Colonic mucosa (tissue), 4 donors: ENCODE results near the gene ICA1L. TPM values are rescaled to one million over a fixed set of nuclear protein-coding genes. Genes with fewer than 3 reads are reported as not detected.
"Not testable (repeated sequence)": the region's sequence is repeated elsewhere in the genome, so short reads cannot be mapped to it uniquely, and the experiment has no call there.

Experiments used
- DNase-seq: peaks from one replicate; pipeline ENCODE4 v3.0.0-alpha.2; 2020
- H3K27ac ChIP-seq: fragments of 200-600 bp; one replicate; pipeline ENCODE4 v1.8.0; 2021
- H3K27me3 ChIP-seq: fragments of 200-600 bp; one replicate; pipeline ENCODE4 v1.8.0; 2021
- H3K36me3 ChIP-seq: fragments of 200-600 bp; one replicate; pipeline ENCODE4 v1.8.0; 2021
- H3K4me1 ChIP-seq: fragments of 200-600 bp; one replicate; pipeline ENCODE4 v1.8.0; 2021; ENCODE audit warnings: mild to moderate bottlenecking
- H3K4me3 ChIP-seq: fragments of 200-600 bp; one replicate; pipeline ENCODE4 v1.8.0; 2021
- H3K9ac ChIP-seq, 2 donors: one replicate each; pipeline ENCODE4 v1.7.0; 2013; ENCODE audit warnings: control low read depth in 2 of 2, low read depth in 2 of 2, low read length in 2 of 2
- H3K9me3 ChIP-seq: fragments of 200-600 bp; one replicate; pipeline ENCODE4 v1.8.0; 2021
- intact Hi-C: fragments of 100-400 bp; cut with DNase I; formaldehyde crosslinking; loops from one replicate; pipeline ENCODE4 v1.14.1; 2022
- total RNA-seq, 2 donors: library from RNA; stranded (reverse); fragmentation: NEBNext Ultra II Directional in 1 of 2; extraction: Animal tissue kit (Norgen Biotek cat#: 25700) in 1 of 2; gene quantifications; one replicate each; pipeline ENCODE4 v1.2.1, GENCODE V29; 2021
- TF ChIP-seq, protein P1 (sequence below): fragments of 200-600 bp; IDR thresholded peaks from one replicate; pipeline ENCODE4 v1.8.0; 2022; ENCODE audit warnings: antibody characterized with exemption, mild to moderate bottlenecking
- donor health status: healthy.
- donor health status: DM: no; HTN: no; CAD: no.
- donor health status: DM: no; HTN: no; CAD: no.

Gene ICA1L
- total RNA-seq, 2 donors from 2014 or later = 0.54 to 1.8 TPM

- Histone ChIP-seq H3K27me3 (no peaks in the 10 kb centered on the region), H3K36me3 (no peaks in the 10 kb centered on the region), H3K9ac (no peak overlapping the region), H3K4me1 (no peaks in the 10 kb centered on the region), H3K4me3 (no peak overlapping the region), H3K9me3 (no peaks in the 10 kb centered on the region), H3K27ac (no peak overlapping the region)
- intact Hi-C loops = no loop called here
- TF ChIP-seq, protein P1, sequence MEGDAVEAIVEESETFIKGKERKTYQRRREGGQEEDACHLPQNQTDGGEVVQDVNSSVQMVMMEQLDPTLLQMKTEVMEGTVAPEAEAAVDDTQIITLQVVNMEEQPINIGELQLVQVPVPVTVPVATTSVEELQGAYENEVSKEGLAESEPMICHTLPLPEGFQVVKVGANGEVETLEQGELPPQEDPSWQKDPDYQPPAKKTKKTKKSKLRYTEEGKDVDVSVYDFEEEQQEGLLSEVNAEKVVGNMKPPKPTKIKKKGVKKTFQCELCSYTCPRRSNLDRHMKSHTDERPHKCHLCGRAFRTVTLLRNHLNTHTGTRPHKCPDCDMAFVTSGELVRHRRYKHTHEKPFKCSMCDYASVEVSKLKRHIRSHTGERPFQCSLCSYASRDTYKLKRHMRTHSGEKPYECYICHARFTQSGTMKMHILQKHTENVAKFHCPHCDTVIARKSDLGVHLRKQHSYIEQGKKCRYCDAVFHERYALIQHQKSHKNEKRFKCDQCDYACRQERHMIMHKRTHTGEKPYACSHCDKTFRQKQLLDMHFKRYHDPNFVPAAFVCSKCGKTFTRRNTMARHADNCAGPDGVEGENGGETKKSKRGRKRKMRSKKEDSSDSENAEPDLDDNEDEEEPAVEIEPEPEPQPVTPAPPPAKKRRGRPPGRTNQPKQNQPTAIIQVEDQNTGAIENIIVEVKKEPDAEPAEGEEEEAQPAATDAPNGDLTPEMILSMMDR = no peak
- no peak for DNase-seq
Observed at GRCh38 chr2:202813387-202813786, 58.2 kb downstream of the ICA1L start.

DNA sequence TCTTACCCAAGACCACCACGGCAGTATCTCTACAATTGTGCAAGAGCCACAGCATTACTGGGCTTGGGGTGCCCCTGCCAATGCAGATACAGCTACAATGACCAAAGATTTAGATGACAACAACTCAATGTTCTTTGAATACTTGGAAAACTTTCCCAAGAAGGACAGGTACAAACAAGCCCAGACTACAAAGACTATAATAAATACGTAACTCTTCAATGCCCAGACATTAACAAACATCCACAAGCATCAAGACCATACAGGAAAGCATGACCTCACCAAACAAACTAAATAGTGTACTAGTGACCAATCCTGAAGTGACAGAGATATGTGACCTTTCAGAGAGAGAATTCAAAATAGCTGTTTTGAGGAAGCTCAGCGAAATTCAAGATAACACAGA, 62.8 kb downstream of the ICA1L start:
- intact Hi-C loops = no loop called here
- Histone ChIP-seq H3K4me3 (no peak overlapping the region), H3K27ac (no peak overlapping the region), H3K36me3 (no peaks in the 10 kb centered on the region), H3K9me3 (no peaks in the 10 kb centered on the region), H3K27me3 (no peaks in the 10 kb centered on the region), H3K4me1 (no peaks in the 10 kb centered on the region), H3K9ac (no peak overlapping the region)
- no peak for DNase-seq
- TF ChIP-seq, protein P1 = no peak

DNA sequence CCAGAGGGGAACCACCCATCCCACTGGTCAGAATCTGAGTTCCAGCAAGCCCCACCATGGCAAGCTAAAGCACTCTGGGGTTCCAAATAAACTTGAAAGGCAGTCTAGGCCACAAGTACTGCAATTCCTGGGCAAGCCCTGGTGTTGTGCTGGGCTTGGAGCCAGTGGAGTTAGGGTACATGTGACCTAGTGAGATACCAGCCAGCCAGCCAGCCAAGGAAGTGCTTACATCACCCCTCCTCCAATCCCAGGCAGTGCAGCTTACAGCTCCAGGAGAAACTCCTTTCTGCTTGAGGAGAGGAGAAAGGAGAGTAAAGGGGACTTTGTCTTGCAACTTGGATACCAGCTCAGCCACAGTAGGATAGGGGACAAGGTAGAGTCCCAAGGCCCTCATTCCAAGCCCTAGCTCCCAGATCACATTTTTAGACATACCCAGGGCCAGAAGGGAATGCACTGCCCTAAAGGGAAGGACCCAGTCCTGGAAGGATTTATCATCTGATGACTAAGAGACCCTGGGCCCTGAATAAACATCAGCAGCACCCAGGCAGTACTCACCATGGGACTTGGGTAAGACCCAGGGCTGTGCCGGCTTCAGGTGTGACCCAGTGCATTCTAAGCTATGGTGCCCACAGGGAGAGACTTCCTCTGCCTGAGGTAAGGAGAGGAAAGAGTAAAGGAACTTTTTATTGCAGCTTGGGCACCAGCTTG, 64.0 kb downstream of the ICA1L start:
- H3K27ac ChIP-seq, H3K4me3 ChIP-seq, H3K4me1 ChIP-seq, H3K9me3 ChIP-seq, H3K9ac ChIP-seq, H3K27me3 ChIP-seq, H3K36me3 ChIP-seq, intact Hi-C loops: not testable (repeated sequence)
- DNase-seq = peak; percentile 32

DNA sequence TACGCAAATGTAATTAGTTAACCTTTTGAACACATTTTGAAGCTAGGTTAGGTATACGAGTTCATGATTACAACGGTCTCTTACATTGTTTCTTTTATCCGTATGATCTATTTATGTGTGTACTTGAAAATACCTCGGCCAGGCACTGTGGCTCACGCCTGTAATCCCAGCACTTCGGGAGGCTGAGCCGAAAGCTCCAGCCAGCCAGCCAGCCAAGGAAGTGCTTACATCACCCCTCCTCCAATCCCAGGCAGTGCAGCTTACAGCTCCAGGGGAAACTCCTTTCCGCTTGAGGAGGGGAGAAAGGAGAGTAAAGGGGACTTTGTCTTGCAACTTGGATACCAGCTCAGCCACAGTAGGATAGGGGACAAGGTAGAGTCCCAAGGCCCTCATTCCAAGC, 65.7 kb downstream of the ICA1L start:
- H3K9me3 ChIP-seq, H3K27me3 ChIP-seq, intact Hi-C loops, H3K4me1 ChIP-seq, H3K36me3 ChIP-seq, H3K4me3 ChIP-seq, DNase-seq, H3K9ac ChIP-seq, H3K27ac ChIP-seq: not testable (repeated sequence)

DNA sequence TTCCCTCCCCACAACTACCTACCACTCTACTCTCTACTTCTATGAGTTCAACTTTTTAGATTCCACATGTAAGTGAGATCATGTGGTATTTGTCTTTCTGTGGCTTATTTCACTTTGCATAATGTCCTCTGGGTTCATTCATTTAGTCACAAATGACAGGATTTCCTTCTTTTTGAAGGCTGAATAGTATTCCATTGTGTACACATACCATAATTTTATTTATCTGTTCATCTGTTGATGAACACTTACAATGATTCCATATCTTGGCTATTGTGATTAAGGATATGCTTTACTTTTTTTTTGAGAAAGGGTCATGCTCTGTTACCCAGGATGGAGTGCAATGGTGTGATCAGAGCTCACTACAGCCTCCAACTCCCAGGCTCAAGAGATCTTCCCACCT, 73.6 kb downstream of the ICA1L start:
- Histone ChIP-seq H3K9me3 (no peaks in the 10 kb centered on the region), H3K27ac (no peak overlapping the region), H3K4me3 (no peak overlapping the region), H3K9ac (no peak overlapping the region), H3K27me3 (no peaks in the 10 kb centered on the region), H3K36me3 (no peaks in the 10 kb centered on the region), H3K4me1 (no peaks in the 10 kb centered on the region)
- TF ChIP-seq, protein P1 = no peak
- DNase-seq = no peak
- intact Hi-C loops = no loop called here

DNA sequence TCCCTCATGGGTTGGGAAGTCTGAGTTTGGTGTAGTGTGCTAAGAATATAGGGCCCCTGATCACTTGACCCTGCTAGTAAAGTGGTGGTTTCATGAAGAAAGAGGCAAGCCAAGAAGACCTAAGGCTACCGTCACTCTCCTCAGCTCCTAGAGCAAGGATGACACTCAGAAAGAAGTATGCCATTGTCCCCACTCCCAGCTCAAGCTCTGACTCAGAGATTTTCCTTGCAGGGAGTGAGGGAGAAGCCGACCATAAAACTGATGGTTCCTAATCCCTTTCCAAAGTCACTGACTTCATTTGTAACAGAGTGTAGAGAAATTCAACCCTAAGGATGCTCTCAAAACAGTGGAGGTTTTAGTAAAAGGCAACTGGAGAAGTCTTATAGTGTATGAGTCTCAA, 80.9 kb downstream of the ICA1L start:
- H3K4me3 ChIP-seq = no peak overlapping the region
- TF ChIP-seq, protein P1 = no peak
- no peaks in the 10 kb centered on the region for H3K27me3 ChIP-seq
- H3K9me3 ChIP-seq = no peaks in the 10 kb centered on the region
- DNase-seq = no peak
- no peak overlapping the region for H3K9ac ChIP-seq
- intact Hi-C loops = no loop called here
- H3K27ac ChIP-seq = no peak overlapping the region
- H3K4me1 ChIP-seq = no peaks in the 10 kb centered on the region
- H3K36me3 ChIP-seq = no peaks in the 10 kb centered on the region
